Activated CD4-positive, alpha-beta T cell treated with anti-CD3 and anti-CD28 coated beads, Interleukin-2, Interleukin-4, amounts not matched to agents 100 ng/mL and 50 ng/mL, durations not matched to agents 16 hours and 8 hours (primary cell): ENCODE data around the gene DUSP7.

Experiments
- DNase-seq: peaks from one replicate; pipeline ENCODE4 v3.0.0-alpha.2; 2020; ENCODE audit warnings: low spot score

The DUSP7 gene

GRCh38 chr3:52067526-52067925, 11.2 kb upstream of the DUSP7 start:
- no peak for DNase-seq

DNA sequence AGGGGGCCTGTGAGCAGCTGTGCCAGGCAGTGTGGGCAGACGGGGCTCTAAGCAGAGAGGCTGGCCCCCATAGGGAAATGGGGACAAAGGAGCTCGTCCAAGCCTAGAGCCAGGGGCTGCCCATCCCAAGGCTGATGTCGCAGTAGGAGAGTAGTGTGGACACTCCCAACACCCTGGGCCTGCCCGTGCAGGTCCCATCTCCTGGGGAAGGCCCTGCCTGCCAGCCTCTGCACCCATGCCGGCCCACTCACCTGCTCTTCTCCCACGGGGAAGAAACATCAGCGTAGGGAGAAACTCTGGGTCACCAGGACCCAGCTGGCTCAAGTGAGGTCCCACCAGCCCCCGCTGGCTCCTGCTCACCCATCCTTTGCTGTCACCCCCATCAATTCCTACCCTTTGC, 10.7 kb upstream of the DUSP7 start:
- DNase-seq = no peak

- DNase-seq = no peak
These were observed 8.9 kb upstream of the DUSP7 start for GRCh38 chr3:52065264-52065756.

DNA sequence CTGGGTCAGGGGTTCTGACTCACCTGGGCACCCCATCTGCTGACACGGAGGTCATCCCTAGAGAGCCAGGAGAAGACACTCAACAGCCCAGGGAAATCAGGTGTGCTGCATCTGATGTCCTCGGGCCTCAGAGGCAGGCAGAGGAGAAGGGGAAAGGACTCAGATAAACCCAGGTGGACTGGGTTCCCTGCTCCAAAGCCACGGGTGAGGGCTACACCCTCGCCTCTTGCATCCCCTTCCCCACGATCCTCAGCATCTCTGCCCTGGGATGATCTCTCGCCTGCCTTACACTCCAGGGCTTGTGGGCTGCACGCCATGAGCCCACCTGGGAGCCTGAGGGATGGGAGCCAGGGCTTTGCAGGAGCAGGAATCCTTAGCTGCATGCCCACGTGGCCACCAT, 8.2 kb upstream of the DUSP7 start:
- no peak for DNase-seq

DNA sequence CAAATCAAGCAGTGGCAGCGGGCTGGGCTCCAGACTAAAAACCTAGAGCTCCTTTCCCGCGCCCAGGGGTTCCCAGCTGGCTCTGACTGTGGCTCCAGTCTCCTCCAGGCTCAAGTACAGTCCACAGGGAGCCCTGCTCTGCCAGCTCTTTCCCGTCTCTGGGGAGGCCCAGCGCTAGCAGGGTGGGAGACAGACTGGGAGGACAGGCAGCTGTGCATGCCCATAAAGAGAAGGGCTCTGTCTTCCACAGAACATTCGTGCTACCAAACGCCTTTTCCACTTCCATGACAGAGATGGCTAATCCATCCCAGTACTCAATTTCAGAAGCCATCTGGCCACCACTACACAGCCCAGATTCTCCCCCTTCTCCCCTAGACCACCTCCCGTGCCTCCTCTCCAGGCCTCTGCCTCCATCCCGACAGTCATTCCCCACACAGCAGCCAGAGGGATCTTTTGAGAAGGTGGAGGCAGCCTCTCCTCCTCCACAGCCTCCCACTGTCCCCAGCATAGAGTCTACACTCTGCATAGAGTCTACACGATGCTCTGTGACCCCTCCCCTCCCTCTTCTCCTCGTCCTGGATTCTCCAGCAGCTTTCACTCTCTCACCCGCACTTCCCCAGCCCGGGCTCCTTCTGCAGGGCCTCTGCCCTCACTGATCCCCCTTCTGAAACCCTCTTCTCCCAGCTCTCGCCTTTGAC, 6.8 kb upstream of the DUSP7 start:
- DNase-seq = no peak

GRCh38 chr3:52062505-52062904, 6.1 kb upstream of the DUSP7 start:
- no peak for DNase-seq

- no peak for DNase-seq
These were observed 4.9 kb upstream of the DUSP7 start for GRCh38 chr3:52061121-52061910.

DNA sequence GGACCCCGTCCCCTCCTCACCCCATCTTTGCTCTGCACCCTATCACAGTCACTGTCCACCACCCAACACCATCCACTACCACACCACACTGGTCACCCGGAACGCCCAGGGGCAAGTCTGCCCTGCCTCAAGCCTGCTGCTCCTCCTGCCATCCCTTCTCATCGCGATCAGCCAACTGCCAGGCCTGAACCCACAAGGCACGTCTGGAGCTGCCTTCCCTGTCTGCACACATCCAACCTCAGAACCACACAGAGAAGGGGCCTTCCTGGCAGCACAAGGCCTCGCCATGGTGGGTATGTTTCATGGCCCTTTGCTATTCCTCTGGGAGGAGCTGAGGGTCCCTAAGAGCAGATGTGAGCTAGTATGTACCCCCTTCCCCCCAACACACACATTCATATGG, 3.4 kb upstream of the DUSP7 start:
- DNase-seq = no peak

DNA sequence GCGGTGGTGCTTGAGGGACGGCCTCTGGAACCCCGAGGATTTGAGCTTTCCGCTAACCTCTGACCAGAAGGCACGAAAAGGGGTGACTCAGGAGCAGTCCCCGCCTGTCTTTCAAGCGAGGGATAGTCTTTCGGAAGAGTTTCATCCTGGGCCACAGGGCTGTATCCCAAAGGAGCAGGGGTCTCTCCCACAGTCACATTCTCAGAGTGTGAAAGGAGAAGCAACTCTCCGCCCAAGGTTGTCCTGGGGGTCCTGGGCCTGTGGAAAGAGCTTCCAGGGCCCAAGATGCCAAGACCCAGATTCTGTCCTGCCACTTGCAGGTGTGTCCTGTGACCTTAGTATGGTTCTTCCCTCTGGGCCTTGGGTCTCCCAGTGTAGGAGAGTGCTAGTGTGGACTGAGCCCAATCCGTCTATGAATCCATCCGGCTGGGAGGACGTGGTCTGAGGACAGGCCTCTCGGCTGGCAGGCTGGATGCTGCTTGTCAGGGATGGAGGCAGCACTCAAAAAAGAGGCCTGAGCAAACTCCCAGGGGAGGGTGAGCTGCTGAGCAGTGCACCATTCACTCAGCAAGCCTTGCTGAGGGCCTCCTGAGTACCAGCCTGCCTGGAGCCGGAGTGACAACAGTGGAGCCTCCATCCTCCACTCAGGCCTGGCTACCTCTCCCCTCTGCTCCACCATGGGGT, 1.6 kb upstream of the DUSP7 start:
- no peak for DNase-seq

- DNase-seq = peak; percentile 100
These were observed 819 bp upstream of the DUSP7 start for GRCh38 chr3:52056968-52057811.

GRCh38 chr3:52055537-52056351, 627 bp downstream of the DUSP7 start:
- peak; percentile 31 for DNase-seq

DNA sequence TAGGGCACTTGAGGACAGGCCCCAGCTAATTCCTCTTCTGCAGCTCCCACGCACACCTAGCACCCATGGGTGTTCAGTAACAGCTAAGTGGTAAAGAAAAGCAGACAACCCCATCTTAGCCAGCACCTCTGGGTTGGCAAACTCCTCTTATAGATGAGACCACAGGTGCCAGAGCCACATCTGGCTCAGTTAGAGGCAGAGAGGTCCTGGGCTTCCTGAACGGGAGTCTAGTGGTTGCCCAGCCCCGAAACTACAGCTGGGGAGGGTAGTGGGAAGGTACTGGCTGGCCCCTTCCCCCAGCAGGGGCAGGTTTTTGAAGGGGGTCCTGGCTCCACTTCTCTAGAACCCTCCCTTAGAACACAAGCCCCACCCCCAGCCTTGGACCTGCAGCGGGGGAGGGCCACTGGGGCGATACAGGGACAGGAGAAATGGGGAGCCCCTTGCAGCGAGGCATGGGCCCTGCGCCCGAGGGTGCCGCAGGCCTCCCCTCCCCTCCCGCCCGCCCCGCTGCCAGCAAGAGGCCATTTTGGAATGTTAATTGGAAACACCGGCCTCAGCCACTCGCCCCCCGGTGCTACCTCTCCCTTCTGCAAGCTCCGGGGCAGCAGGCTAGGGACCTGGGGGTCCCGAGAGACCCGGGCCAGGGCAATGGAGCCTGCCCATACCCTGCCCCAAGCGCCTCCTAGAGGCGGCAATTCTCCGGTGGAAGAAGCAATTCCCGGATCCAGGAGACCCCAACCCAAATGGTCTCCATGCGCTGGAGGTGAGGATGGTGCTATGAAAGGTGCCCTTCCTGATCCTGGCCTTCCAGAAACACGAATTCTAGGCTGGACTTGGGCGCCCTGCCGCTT, 1.5 kb downstream of the DUSP7 start:
- peak; percentile 6 for DNase-seq

- peak; percentile 33 for DNase-seq
These were observed 2.8 kb downstream of the DUSP7 start for GRCh38 chr3:52053307-52054304.

DNA sequence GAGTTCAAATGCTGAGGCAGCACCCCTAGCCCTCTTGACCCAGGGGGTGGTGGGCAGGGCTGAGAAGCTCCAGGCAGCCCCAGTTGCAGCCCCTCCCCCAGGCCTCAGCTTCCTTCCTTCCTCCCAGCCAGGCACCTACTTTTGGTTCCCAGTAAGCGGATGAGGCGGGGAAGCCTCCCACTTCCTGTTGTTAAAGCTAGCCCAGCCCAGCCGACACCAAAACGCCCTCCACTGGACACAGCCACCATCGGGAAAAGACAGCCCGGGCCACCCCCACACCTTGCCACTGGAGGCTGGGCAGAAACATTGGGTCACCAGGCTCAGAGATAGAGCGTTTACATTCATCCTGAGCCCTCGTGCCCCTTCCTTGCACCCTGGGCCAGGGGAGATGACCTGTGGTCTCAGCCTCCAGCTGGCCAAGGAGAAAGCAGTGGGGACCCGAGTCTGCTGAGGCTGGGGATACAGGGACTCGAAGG, 3.5 kb downstream of the DUSP7 start:
- DNase-seq = peak; percentile 69

GRCh38 chr3:52051444-52051843, 4.9 kb downstream of the DUSP7 start:
- DNase-seq = no peak

DNA sequence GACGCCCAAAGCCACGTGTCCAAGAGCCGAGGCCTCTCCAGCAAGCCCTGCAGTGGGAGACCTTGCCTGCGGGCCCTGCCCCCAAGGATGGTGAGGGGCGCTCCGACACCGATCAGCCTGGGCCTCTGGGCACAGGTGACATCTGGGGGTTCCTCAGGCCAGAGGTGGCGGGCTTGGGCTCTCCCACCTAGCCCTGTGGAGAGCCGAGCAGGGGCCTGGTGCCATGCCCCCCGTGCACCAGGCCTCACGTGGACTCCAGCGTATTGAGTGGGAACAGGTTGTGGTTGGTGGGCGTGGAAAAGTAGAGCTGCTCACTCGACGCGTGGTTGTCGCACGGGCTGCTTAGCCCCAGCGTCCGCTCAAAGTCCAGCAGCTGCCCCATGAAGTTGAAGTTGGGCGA, 5.8 kb downstream of the DUSP7 start:
- DNase-seq = no peak

GRCh38 chr3:52049503-52049902, 6.9 kb downstream of the DUSP7 start:
- DNase-seq = no peak

DNA sequence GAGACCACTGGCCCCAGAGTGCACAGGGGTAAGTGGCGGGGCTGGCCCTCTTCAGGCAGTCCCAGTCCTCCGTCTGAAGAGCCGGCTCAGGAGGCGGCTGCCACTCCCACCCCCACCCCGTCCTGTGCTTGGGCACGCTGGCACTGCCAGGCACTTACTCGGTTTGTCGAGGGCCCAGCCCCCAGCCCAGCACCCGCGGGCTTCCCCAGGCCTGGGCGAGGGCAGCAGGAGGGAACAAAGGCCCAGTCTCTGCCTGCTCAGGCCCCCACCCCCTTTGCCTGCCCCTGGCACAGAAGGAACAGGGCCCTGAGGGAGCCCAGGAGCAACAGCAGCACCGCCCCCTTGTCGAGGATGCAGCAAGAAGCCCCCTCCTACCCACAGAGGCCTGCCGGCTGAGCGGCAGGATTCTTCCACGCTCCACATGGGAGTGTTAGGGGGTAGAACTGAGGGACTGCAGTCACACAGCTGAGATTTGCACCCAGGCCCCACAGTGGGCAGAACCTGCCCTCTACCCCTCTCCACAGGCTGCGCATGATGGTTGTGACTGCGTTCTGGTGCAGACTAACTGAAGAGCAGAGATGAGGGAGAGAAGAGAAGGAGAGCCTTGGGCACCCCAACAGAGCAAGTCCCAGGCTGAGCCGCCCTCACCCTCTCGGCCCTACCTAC, 8.9 kb downstream of the DUSP7 start:
- DNase-seq = no peak
